ENCODE results near the gene MAL.

DNA sequence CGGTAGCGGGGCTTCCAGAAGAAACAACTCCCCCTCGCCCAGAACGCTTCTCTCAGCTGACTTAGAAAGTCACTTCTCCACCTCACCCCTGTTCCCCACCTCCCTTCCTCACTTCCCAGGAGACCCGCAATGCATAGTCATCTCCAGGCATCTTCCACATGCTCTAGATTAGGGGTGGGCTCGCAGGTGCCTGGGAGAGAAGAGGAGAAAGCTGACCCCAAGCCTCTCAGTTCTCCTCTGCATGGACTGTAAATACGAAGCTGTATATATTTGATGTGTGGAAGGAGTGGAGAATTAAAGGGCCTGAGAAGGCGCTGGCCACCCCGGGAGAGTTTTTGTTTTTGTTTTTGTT, 1.8 kb downstream of the MAL start:
- TF ChIP-seq, protein P1, sequence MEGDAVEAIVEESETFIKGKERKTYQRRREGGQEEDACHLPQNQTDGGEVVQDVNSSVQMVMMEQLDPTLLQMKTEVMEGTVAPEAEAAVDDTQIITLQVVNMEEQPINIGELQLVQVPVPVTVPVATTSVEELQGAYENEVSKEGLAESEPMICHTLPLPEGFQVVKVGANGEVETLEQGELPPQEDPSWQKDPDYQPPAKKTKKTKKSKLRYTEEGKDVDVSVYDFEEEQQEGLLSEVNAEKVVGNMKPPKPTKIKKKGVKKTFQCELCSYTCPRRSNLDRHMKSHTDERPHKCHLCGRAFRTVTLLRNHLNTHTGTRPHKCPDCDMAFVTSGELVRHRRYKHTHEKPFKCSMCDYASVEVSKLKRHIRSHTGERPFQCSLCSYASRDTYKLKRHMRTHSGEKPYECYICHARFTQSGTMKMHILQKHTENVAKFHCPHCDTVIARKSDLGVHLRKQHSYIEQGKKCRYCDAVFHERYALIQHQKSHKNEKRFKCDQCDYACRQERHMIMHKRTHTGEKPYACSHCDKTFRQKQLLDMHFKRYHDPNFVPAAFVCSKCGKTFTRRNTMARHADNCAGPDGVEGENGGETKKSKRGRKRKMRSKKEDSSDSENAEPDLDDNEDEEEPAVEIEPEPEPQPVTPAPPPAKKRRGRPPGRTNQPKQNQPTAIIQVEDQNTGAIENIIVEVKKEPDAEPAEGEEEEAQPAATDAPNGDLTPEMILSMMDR (IDR thresholded peaks at IDR 0.05) = no peak
- no peak for TF ChIP-seq ZFX (IDR thresholded peaks at IDR 0.05; ENCODE audit: borderline replicate concordance)
